ENCODE measurements around the gene GALNT10. TPM values are rescaled to one million over a fixed set of nuclear protein-coding genes. Genes with fewer than 3 reads are reported as not detected.

GALNT10 gene
- polyA plus RNA-seq, 1 donor (not counting 4 experiments of a cell fraction or from before 2014, with no cell fraction given): 17.9 TPM

DNA sequence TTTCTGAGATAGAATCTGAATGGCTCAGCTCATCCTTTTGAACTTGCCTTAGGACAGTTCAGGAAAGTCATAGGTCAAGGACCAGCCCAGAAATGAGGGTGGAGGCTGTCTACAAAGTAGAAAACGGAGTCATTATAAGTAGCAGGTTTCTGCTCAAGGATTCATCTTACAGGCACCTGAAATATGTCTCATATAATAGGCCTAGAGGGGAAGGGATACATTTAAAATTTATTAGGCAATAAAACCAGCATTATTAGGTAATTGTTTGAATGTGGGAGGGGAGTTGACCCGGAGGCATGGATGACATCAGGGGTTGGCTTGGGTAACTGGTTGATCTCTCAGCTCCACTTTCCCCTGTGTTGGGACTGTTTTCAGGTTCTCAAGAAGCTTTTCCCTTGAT, 11.9 kb upstream of the GALNT10 start:
- Histone ChIP-seq H3K79me2 (ENCODE audit: control insufficient read depth, insufficient read depth, low read length) (no peaks in the 10 kb centered on the region), H3K4me2 (ENCODE audit: control insufficient read depth, extremely low read depth, insufficient read depth, low read depth, low read length) (no peak overlapping the region), H3K4me3 (ENCODE audit: control insufficient read depth in 2 of 3, extremely low read depth in 1 of 3, insufficient read depth in 2 of 3, low read depth in 1 of 3, low read length in 3 of 3) (no peak overlapping the region), H3K9ac (ENCODE audit: control insufficient read depth, extremely low read depth, insufficient read depth, low read length) (no peak overlapping the region), H3K9me1 (ENCODE audit: control insufficient read depth, extremely low read depth, insufficient read depth, low read length) (no peaks in the 10 kb centered on the region), H3K9me3 (ENCODE audit: control insufficient read depth, low read depth, low read length) (no peaks in the 10 kb centered on the region), H3K27me3 (ENCODE audit: control insufficient read depth, extremely low read depth, insufficient read depth, low read length) (peaks cover 7% of the 10 kb centered on the region), H3K36me3 (ENCODE audit: control insufficient read depth in 2 of 2, extremely low read depth in 1 of 2, insufficient read depth in 2 of 2, low read length in 2 of 2) (no peaks in the 10 kb centered on the region), H2AFZ (ENCODE audit: control insufficient read depth, low read length) (no peak overlapping the region), H3K4me1 (ENCODE audit: control insufficient read depth, extremely low read depth, insufficient read depth, low read length) (no peaks in the 10 kb centered on the region), H4K20me1 (ENCODE audit: control insufficient read depth, extremely low read depth, insufficient read depth, low read length) (no peaks in the 10 kb centered on the region), H3K27ac (ENCODE audit: control insufficient read depth, insufficient read depth, low read length) (no peak overlapping the region)
- TF ChIP-seq, protein P1, sequence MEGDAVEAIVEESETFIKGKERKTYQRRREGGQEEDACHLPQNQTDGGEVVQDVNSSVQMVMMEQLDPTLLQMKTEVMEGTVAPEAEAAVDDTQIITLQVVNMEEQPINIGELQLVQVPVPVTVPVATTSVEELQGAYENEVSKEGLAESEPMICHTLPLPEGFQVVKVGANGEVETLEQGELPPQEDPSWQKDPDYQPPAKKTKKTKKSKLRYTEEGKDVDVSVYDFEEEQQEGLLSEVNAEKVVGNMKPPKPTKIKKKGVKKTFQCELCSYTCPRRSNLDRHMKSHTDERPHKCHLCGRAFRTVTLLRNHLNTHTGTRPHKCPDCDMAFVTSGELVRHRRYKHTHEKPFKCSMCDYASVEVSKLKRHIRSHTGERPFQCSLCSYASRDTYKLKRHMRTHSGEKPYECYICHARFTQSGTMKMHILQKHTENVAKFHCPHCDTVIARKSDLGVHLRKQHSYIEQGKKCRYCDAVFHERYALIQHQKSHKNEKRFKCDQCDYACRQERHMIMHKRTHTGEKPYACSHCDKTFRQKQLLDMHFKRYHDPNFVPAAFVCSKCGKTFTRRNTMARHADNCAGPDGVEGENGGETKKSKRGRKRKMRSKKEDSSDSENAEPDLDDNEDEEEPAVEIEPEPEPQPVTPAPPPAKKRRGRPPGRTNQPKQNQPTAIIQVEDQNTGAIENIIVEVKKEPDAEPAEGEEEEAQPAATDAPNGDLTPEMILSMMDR (optimal IDR thresholded peaks at IDR 0.05 in 1 of 3, IDR thresholded peaks at IDR 0.05 in 1 of 3, conservative IDR thresholded peaks at IDR 0.05 in 1 of 3; ENCODE audit: extremely low read depth in 1 of 3, insufficient read depth in 2 of 3, low read length in 3 of 3): no peak
- FAIRE-seq: no peak
- DNase-seq (ENCODE audit: low read depth, low spot score): no peak
- dilution Hi-C loops (cut with MboI; ENCODE audit: extremely low pct_ligation_motif_present, low sequenced_read_pairs): no loop called here

DNA sequence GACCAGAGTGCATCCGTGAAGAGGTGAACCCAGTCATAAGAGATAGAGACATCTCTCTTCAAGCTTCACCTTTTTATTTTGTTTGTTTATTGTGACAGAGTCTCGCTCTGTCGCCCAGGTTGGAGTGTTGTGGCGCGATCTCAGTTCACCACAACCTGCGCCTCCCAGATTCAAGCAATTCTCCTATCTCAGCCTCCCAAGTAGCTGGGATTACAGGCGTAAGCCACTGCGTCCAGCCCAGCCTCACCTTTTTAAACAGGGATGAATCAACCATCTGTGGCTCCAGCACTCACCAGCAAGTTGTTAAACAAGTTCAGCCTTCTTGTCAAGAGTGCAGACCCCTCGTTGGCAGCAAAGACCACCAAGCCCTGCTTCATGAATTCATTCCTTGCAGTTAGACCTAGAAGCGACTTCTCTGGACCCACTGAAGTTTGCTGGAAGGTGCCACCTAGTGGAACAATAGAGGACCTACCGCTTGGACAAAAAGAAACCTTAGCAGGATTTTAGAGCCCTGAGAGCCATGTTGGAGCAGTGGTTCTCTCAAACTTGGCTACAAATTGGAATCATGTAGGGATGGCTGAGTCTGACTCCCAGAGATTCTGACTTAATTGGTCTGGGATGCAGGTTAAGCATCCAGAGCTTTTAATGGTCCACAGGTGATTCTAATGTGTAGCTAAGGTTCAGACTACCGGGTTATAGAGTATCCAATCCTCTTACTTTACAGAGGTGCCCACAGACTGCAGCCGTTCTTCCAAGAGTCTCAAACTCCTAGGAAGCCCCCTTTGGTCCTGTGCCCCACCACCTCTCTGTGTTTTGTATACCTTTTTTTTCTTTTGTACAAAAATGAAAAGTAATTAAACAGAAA, 10.5 kb upstream of the GALNT10 start:
- no peak for DNase-seq (ENCODE audit: low read depth, low spot score)
- dilution Hi-C loops (cut with MboI; ENCODE audit: extremely low pct_ligation_motif_present, low sequenced_read_pairs): no loop called here
- TF ChIP-seq, protein P1 (optimal IDR thresholded peaks at IDR 0.05 in 1 of 3, IDR thresholded peaks at IDR 0.05 in 1 of 3, conservative IDR thresholded peaks at IDR 0.05 in 1 of 3; ENCODE audit: extremely low read depth in 1 of 3, insufficient read depth in 2 of 3, low read length in 3 of 3): peak; percentile 62 to 84 (median 77)
- TF ChIP-seq EZH2 (IDR thresholded peaks at IDR 0.05; ENCODE audit: low read length): no peak
- Histone ChIP-seq H3K9ac (ENCODE audit: control insufficient read depth, extremely low read depth, insufficient read depth, low read length) (no peak overlapping the region), H4K20me1 (ENCODE audit: control insufficient read depth, extremely low read depth, insufficient read depth, low read length) (no peaks in the 10 kb centered on the region), H3K4me3 (ENCODE audit: control insufficient read depth in 2 of 3, extremely low read depth in 1 of 3, insufficient read depth in 2 of 3, low read depth in 1 of 3, low read length in 3 of 3) (no peak overlapping the region), H3K27ac (ENCODE audit: control insufficient read depth, insufficient read depth, low read length) (no peak overlapping the region), H2AFZ (ENCODE audit: control insufficient read depth, low read length) (no peak overlapping the region), H3K4me1 (ENCODE audit: control insufficient read depth, extremely low read depth, insufficient read depth, low read length) (no peaks in the 10 kb centered on the region), H3K9me3 (ENCODE audit: control insufficient read depth, low read depth, low read length) (no peaks in the 10 kb centered on the region), H3K4me2 (ENCODE audit: control insufficient read depth, extremely low read depth, insufficient read depth, low read depth, low read length) (no peak overlapping the region), H3K27me3 (ENCODE audit: control insufficient read depth, extremely low read depth, insufficient read depth, low read length) (peaks cover 7% of the 10 kb centered on the region), H3K9me1 (ENCODE audit: control insufficient read depth, extremely low read depth, insufficient read depth, low read length) (no peaks in the 10 kb centered on the region), H3K36me3 (ENCODE audit: control insufficient read depth in 2 of 2, extremely low read depth in 1 of 2, insufficient read depth in 2 of 2, low read length in 2 of 2) (no peaks in the 10 kb centered on the region), H3K79me2 (ENCODE audit: control insufficient read depth, insufficient read depth, low read length) (no peaks in the 10 kb centered on the region)
- peak; percentile 94 for FAIRE-seq

Data from keratinocyte (primary cell).